Measurements from ENCODE around the gene SPATS2.

Gene SPATS2

GRCh38 chr12:49471557-49471956 lies 104.3 kb downstream of the SPATS2 start:
- Histone ChIP-seq H3F3A (ENCODE audit: control insufficient read depth, insufficient read depth) (peaks cover 3% of the 10 kb centered on the region; the same call in 1 of the 2 replicates), H3K4me1 (ENCODE audit: control insufficient read depth, low read length) (no peaks in the 10 kb centered on the region), H3K27ac (ENCODE audit: low read depth, low read length) (no peak overlapping the region), H3K27me3 (ENCODE audit: control insufficient read depth, low read length) (no peaks in the 10 kb centered on the region), H3K9me3 (ENCODE audit: control insufficient read depth, insufficient read depth, low read length) (no peaks in the 10 kb centered on the region), H4K20me1 (ENCODE audit: control insufficient read depth, insufficient read depth, low read depth, low read length) (peaks cover 5% of the 10 kb centered on the region; the same call in 1 of the 2 replicates), H3K9me2 (replicated peaks; ENCODE audit: control insufficient read depth, low read length) (no peaks in the 10 kb centered on the region), H3K4me3 (ENCODE audit: low read length) (no peak overlapping the region), H3K79me2 (ENCODE audit: control insufficient read depth, low read length) (no peaks in the 10 kb centered on the region), H3K4me2 (ENCODE audit: low read length) (no peak overlapping the region), H3K36me3 (ENCODE audit: control insufficient read depth, low read length) (no peaks in the 10 kb centered on the region)
- TF ChIP-seq CTCF (IDR thresholded peaks at IDR 0.05; ENCODE audit: low read depth, low read length, poor library complexity, severe bottlenecking) (no peak), EZH2phosphoT487 (IDR thresholded peaks at IDR 0.05; ENCODE audit: borderline replicate concordance, low read length) (no peak)

- Histone ChIP-seq H3K27me3 (ENCODE audit: control insufficient read depth, low read length) (no peaks in the 10 kb centered on the region), H3F3A (ENCODE audit: control insufficient read depth, insufficient read depth) (0 out of 2 replicates have a peak, but pooled peaks cover 6% of the 10 kb centered on the region), H3K79me2 (ENCODE audit: control insufficient read depth, low read length) (no peaks in the 10 kb centered on the region), H3K4me2 (ENCODE audit: low read length) (no peak overlapping the region), H3K9me3 (ENCODE audit: control insufficient read depth, insufficient read depth, low read length) (no peaks in the 10 kb centered on the region), H3K9me2 (replicated peaks; ENCODE audit: control insufficient read depth, low read length) (no peaks in the 10 kb centered on the region), H3K4me3 (ENCODE audit: low read length) (no peak overlapping the region), H4K20me1 (ENCODE audit: control insufficient read depth, insufficient read depth, low read depth, low read length) (peaks cover 8% of the 10 kb centered on the region; the same call in 1 of the 2 replicates), H3K36me3 (ENCODE audit: control insufficient read depth, low read length) (no peaks in the 10 kb centered on the region), H3K4me1 (ENCODE audit: control insufficient read depth, low read length) (no peaks in the 10 kb centered on the region), H3K27ac (ENCODE audit: low read depth, low read length) (no peak overlapping the region)
- no peak for TF ChIP-seq EZH2phosphoT487 (IDR thresholded peaks at IDR 0.05; ENCODE audit: borderline replicate concordance, low read length)
- TF ChIP-seq CTCF (IDR thresholded peaks at IDR 0.05; ENCODE audit: low read depth, low read length, poor library complexity, severe bottlenecking), result no peak
These were observed 108.8 kb downstream of the SPATS2 start for GRCh38 chr12:49476091-49476490.

- Histone ChIP-seq H4K20me1 (ENCODE audit: control insufficient read depth, insufficient read depth, low read depth, low read length) (0 out of 2 replicates have a peak, but pooled peaks cover 3% of the 10 kb centered on the region), H3K9me2 (replicated peaks; ENCODE audit: control insufficient read depth, low read length) (no peaks in the 10 kb centered on the region), H3K27me3 (ENCODE audit: control insufficient read depth, low read length) (no peaks in the 10 kb centered on the region), H3K27ac (ENCODE audit: low read depth, low read length) (no peak overlapping the region), H3K4me2 (ENCODE audit: low read length) (no peak overlapping the region), H3K9me3 (ENCODE audit: control insufficient read depth, insufficient read depth, low read length) (no peaks in the 10 kb centered on the region), H3K4me1 (ENCODE audit: control insufficient read depth, low read length) (no peaks in the 10 kb centered on the region), H3K79me2 (ENCODE audit: control insufficient read depth, low read length) (no peaks in the 10 kb centered on the region), H3K4me3 (ENCODE audit: low read length) (no peak overlapping the region), H3K36me3 (ENCODE audit: control insufficient read depth, low read length) (no peaks in the 10 kb centered on the region), H3F3A (ENCODE audit: control insufficient read depth, insufficient read depth) (0 out of 2 replicates have a peak, but pooled peaks cover 6% of the 10 kb centered on the region)
- TF ChIP-seq CTCF (IDR thresholded peaks at IDR 0.05; ENCODE audit: low read depth, low read length, poor library complexity, severe bottlenecking) (no peak), EZH2phosphoT487 (IDR thresholded peaks at IDR 0.05; ENCODE audit: borderline replicate concordance, low read length) (no peak)
These were observed 111.8 kb downstream of the SPATS2 start for GRCh38 chr12:49478949-49479664.
